ENCODE data around the gene ADAMTS12.

ADAMTS12 gene

DNA sequence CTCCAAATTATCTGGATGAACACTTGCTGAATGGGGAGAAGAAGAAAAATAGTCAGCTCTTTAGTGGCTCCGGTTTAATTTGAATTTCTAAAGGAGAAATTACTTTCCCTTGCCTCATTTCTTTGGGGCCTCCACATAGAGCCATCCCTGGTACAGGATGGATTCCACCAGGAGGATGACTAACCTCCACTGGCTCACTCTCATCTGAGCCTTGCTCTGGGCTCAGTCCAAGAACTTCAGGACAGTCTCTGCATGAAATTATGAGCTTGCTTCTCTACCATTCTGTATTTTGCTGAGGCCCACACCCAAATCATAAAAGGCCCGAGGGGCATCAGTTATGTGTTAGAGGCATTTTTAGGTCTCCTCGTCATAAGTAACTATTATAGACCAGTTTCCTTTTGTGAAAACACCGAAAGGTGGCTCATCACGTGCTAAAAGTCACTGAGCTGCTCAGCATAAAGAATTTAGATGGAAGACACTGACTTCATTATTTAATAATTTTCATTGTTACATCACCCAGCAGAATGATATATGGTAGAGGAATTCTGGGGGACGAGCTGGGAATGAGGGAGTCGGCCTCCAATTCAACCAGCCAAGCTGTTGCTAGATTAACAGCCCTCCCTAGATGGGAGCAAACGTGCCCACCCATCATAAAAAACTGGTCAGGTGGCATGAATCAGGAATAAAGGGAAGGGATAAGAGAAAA lies 228.9 kb downstream of the ADAMTS12 start:
- no peak for DNase-seq (ENCODE audit: low spot score)

- no peak for DNase-seq (ENCODE audit: low spot score)
Measured at GRCh38 chr5:33659526-33660169, 232.1 kb downstream of the ADAMTS12 start.

DNA sequence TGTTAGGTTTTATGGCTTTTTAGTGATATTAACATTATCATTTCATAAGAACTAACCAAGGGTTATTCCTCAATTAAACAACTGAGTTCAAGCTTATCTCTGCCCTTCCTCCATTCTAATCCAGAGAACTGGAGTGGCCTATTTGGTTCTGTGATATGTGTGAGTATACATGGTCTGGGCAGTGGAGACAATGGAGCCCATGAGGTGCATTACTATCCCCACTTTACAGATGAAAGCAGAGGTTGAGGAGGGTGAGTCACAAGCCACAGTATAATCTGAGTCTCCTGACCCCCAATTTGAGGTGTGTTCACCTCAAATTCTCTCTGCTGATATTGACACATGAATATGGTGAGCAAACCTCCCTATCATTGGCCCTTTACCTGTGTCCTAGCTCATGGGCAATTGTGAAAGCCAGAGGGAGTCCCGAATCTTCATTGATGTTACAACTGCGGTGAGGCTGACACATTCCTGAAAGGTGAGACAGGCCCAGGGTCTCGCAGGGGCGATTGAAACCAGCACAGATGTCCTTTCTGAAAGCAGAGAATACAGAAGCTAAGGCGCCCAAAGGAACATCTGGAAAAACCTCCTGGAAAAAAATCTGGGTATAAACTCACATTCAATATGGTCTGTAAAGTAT lies 233.9 kb downstream of the ADAMTS12 start:
- no peak for DNase-seq (ENCODE audit: low spot score)

- DNase-seq (ENCODE audit: low spot score) = no peak
Measured at GRCh38 chr5:33657176-33657575, 234.6 kb downstream of the ADAMTS12 start.

GRCh38 chr5:33650911-33651310 lies 240.9 kb downstream of the ADAMTS12 start:
- no peak for DNase-seq (ENCODE audit: low spot score)

DNA sequence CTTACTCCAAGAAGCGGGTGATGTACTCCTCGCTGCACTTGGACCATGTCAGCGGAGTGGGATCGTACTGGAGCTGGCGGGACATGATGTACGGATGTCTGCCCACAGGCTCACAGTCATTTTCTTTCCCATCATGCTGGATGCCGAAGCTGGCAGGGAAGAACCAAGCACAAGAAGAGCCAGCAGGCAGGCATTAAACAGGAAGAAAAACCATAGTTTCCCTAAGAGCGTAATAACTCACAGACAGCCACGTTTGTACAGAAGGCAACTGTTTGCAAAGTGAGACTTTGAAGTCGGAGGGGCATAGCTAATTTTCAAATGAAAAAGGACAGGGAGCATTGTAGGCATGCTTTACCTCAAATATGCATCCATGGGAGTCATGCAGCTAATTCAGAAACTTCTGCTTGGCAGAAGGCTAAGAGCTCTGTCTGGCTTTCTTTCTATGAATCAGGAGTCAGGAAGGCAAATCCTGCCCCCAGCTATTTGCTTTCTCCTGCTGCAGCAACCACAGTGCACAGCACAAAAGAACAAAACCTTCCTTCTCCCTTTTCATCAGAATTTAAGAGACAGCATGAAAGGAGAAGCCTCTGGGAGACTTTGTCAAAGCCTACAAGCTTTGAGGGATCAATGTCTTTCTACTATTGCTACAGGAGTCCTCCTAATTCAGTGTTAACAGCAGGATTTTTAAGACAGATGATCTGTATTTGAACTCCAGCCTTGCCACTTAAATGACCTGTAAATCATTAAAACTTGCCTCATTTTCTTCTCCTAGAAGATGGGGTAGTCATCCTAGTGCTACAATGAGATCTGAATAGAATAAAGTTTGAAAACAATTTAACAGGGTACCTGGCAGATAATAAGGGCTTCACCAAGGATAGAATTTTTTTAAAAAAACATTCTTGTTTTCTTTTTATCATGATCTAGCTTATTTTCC lies 242.0 kb downstream of the ADAMTS12 start:
- DNase-seq (ENCODE audit: low spot score) = no peak

DNA sequence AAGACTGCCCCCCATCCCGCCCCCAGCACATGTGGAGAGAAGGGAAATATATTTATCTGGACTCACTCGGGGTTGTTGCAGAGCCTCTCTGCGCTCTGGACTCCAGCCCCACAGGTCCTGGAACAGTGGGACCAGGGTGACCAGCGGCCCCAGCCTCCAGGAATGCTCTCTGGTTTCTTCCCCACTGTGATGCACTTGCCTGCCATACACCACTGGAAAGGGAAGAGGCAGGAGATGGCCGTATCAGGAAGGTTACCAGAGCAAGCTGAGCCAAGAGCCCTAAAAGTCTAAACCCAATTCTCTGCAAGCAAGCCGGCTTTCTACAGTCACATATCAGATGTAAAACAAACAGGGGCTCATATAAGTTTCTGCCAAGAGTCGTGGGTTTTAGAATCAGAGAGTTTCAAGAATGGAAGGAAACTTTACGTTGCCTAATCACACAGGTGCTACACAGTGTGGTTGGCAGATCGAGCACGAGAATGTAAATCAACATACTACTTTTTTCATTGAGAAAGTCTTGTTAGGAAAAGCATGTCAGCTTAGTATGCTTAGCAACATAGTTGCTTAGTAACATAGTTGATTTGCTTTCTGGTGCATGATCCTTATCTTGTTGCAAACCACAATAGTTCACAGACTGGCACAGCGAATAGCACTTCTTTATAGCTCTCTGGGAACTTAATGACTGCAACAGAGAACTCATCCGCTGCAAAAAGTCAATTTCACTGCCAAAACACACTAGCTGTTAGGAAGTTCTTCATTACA lies 249.9 kb downstream of the ADAMTS12 start:
- peak; percentile 23 for DNase-seq (ENCODE audit: low spot score)

GRCh38 chr5:33639474-33639873 lies 252.3 kb downstream of the ADAMTS12 start:
- DNase-seq (ENCODE audit: low spot score) = no peak

- DNase-seq (ENCODE audit: low spot score) = no peak
Measured at GRCh38 chr5:33637011-33637410, 254.8 kb downstream of the ADAMTS12 start.

DNA sequence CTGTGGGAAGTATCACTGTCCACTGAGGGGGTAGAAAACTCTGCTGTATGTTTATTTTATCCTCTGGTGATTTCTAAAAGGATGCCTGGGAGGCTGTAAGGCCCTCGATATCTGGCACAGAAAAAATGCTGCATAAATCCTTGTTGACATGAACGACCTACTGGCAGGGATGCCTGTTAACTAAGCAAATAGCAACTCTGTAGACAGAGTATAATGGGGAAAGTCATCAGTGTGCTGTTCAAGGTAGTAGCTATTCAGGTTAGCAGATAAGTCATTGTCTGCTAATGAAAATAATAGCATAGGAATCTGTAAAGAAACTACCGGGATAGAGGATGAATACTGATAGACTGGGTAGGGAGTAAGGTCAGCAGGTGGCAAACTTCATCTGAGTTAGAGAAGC lies 256.2 kb downstream of the ADAMTS12 start:
- DNase-seq (ENCODE audit: low spot score) = no peak

DNA sequence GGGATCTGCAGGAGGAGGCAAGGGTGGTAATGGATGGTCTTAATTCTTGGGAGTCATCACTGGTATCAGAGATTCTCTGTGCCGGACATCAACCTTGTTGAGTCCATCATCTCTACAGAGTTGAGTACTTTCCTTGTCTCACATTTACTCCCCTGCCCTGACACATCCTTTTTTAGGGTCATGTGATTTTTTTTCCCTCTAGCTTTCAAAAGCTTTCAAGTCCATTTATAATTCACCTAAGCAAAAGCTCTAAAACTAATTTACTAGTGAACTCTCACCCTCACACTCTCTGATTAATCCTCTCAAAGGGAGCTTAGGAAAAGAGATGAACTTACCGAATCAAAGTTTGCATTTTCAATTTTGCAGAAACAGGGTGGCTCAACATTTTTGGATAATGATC lies 258.1 kb downstream of the ADAMTS12 start:
- no peak for DNase-seq (ENCODE audit: low spot score)

GRCh38 chr5:33631786-33632185 lies 260.0 kb downstream of the ADAMTS12 start:
- no peak for DNase-seq (ENCODE audit: low spot score)

GRCh38 chr5:33631139-33631538 lies 260.7 kb downstream of the ADAMTS12 start:
- DNase-seq (ENCODE audit: low spot score) = no peak

DNA sequence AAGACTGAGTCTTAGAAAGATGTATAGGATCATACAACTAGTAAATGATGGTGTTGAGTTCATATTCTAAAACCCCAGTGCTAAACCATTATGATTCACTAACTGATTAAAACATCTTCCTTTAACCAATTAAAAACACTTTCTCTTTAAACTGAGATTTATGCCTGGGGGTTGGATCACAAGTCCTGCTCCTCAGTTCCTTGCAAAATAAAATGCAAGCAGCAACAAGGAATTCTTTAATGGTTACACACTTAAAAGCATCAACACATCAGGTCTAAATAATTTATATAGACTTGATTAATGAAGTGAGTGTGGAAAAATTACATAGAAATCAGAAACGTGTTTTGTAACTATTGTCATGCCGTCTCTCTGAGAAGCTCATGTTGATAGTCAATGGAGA lies 261.8 kb downstream of the ADAMTS12 start:
- no peak for DNase-seq (ENCODE audit: low spot score)

- peak; percentile 91 for DNase-seq (ENCODE audit: low spot score)
Measured at GRCh38 chr5:33628796-33629195, 263.0 kb downstream of the ADAMTS12 start.

- DNase-seq (ENCODE audit: low spot score) = no peak
Measured at GRCh38 chr5:33621514-33621913, 270.3 kb downstream of the ADAMTS12 start.

GRCh38 chr5:33614039-33614438 lies 277.8 kb downstream of the ADAMTS12 start:
- DNase-seq (ENCODE audit: low spot score) = no peak

DNA sequence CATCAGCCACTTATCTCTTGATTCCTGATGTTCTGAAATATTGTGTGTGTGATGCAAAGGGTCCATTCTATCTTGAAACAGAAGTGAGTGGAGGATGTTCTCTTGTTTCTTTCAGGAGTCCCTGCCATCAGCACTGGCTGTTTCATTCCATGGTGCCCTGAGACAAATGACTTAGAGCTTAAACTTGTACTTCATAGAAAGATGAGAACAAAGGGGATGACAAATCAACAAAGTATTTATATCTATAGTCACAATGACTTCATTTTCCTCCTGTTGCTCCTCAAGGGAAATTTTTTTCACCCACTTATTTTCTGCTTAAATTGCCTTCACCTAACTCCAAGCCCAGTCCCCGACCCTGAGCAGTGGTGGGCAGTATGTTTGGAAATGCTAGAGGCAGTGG lies 279.4 kb downstream of the ADAMTS12 start:
- no peak for DNase-seq (ENCODE audit: low spot score)

DNA sequence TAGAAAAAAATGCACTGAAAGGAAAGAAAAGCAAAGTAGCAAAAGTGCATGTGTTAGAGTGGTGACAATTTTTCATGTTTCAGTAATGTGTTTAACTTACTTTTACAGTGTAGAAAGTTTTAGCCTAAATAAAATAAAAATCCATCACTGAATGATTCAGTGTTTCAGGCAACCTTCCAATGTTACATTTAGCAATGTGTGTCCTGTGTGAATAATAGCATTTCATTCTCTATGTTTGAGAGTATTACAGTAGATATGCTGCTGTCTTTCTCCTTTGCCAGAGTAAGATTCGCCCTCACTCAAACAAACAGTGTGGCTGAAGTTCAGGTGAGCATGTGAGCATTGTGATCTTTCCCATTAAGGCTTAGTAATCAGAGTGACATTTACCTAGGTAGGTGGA lies 279.9 kb downstream of the ADAMTS12 start:
- DNase-seq (ENCODE audit: low spot score) = no peak

DNA sequence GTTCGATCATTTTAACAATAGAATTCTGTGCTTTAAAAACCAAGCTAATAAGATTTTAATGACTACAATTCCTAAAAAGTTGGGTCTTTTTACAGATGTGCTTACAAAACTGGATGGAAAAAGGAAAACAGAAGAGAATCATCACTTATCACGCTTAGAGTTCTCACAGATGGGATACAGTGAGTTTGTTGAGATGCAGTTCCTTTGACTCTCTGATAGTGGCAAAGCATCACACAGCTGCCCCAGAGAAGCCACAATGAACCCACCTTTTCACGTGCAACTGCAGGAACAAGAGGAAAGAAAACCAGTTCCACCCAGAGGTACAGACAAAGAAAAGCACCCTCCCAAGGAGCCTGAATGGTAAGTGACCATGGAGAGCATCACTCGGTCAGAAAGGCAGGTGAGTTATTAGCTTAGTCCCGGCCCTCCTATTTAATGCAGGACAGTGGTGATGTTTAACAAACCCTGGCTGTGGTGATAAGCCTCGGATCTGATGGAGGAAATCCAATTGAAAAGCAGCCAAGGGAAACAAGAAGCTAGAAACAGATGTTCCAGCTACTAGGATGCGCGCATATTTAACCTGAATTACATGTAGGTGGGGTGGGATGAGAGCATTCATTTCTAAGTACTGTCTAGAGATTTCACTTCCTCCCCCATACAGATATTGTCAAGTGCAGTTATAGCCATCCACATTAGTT lies 283.3 kb downstream of the ADAMTS12 start:
- DNase-seq (ENCODE audit: low spot score) = peak; percentile 74

Data from SK-N-DZ (cell line).